Measurements from ENCODE around the gene PRTFDC1.
"Not testable (repeated sequence)": the region's sequence is repeated elsewhere in the genome, so short reads cannot be mapped to it uniquely, and the experiment has no call there.

DNA sequence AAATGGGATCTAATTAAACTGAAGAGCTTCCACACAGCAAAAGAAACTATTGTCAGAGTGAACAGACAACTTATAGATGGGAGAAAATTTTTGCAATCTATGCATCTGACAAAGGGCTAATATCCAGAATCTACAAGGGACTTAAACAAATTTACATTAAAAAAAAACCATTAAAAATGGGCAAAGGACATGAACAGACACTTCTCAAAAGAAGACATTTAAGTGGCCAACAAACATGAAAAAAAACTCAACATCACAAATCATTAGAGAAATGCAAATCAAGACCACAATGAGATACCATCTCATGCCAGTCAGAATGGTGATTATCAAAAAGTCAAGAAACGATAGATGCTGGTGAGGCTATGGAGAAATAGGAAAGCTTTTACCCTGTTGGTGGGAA lies 32.8 kb downstream of the PRTFDC1 start:
- TF ChIP-seq, protein P1, sequence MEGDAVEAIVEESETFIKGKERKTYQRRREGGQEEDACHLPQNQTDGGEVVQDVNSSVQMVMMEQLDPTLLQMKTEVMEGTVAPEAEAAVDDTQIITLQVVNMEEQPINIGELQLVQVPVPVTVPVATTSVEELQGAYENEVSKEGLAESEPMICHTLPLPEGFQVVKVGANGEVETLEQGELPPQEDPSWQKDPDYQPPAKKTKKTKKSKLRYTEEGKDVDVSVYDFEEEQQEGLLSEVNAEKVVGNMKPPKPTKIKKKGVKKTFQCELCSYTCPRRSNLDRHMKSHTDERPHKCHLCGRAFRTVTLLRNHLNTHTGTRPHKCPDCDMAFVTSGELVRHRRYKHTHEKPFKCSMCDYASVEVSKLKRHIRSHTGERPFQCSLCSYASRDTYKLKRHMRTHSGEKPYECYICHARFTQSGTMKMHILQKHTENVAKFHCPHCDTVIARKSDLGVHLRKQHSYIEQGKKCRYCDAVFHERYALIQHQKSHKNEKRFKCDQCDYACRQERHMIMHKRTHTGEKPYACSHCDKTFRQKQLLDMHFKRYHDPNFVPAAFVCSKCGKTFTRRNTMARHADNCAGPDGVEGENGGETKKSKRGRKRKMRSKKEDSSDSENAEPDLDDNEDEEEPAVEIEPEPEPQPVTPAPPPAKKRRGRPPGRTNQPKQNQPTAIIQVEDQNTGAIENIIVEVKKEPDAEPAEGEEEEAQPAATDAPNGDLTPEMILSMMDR (IDR thresholded peaks at IDR 0.05 in 4 of 5, conservative IDR thresholded peaks at IDR 0.05 in 1 of 5), result not testable (repeated sequence)
- not testable (repeated sequence) for TF ChIP-seq POLR2A (IDR thresholded peaks at IDR 0.05)
